Fibroblast of mammary gland (primary cell): ENCODE measurements around the gene ANXA3.

Source experiments
- DNase-seq: peaks from one replicate; pipeline ENCODE4 v3.0.0-alpha.2; 2010; ENCODE audit warnings: low read depth
- H3K4me3 ChIP-seq: 2 replicates; pipeline ENCODE4 v1.5.1; 2011; ENCODE audit warnings: low read depth, mild to moderate bottlenecking, low read length, moderate library complexity; ENCODE audit not compliant: control insufficient read depth
- CTCF ChIP-seq: conservative IDR thresholded peaks from 2 replicates; pipeline ENCODE4 v1.5.1; 2011; ENCODE audit warnings: low read depth, low read length, inconsistent platforms; ENCODE audit not compliant: control insufficient read depth, insufficient read depth

Gene ANXA3

GRCh38 chr4:78618436-78618835, 66.9 kb downstream of the ANXA3 start:
- H3K4me3 ChIP-seq: no peak overlapping the region
- DNase-seq: peak; percentile 19
- no peak for TF ChIP-seq CTCF

GRCh38 chr4:78621395-78621794, 69.8 kb downstream of the ANXA3 start:
- H3K4me3 ChIP-seq: no peak overlapping the region
- DNase-seq: no peak
- no peak for TF ChIP-seq CTCF

DNA sequence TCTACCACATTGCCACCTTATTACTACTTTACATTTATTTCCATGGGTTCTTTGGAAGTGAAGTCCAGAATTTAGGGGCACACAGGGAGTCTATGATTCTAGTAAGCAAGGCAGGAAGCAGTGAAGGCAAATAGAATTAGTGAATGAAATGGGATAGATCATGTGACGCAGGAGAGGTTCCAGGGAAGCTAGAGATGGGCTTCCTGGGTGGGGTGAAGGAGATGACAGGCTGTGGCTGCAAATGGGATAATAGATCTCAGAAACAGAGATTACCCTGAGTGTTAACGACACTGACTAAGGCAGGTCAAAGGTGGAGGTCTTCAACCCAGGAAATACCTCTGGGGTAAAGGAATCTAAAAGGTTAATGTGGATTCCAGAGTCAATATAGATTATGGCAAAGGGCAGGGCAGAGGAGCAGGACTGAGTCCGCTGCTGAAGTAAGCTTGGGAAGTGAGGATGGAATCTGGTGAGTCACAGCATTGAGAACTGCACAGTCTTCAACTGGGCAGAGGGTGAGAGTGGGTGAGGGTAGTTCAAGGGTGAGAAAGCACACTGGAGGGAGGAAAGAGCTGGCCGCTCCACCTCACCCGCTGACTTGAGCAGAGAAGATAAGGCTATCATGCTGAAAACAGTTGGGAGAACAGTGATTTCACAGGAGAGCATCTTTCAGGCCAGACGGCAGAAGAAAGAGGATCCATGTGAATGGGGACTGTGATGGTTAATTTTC, 70.8 kb downstream of the ANXA3 start:
- peak; percentile 70 for DNase-seq
- no peak for TF ChIP-seq CTCF
- no peak overlapping the region for H3K4me3 ChIP-seq

DNA sequence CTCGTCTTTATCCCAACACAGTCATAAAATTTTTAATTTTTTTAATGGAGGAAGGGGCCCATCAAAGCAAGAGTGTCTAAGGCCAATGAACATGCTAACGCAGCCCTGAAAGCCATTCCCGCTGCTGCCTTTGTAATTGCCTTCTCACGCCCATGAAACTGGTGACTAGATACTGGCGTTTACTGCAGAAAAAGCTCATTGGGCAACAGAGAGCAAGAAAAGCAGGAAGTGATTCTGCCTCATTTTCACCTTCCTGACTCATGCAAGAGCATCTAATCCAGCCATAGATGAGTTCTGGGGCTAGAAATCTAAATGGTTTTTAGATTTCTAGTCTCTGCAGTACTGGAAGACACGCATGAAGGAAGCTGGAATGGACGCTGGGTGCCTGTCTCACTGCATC, 72.5 kb downstream of the ANXA3 start:
- no peak for TF ChIP-seq CTCF
- DNase-seq: no peak
- no peak overlapping the region for H3K4me3 ChIP-seq

GRCh38 chr4:78625073-78625472, 73.5 kb downstream of the ANXA3 start:
- TF ChIP-seq CTCF: no peak
- no peak for DNase-seq
- no peak overlapping the region for H3K4me3 ChIP-seq

DNA sequence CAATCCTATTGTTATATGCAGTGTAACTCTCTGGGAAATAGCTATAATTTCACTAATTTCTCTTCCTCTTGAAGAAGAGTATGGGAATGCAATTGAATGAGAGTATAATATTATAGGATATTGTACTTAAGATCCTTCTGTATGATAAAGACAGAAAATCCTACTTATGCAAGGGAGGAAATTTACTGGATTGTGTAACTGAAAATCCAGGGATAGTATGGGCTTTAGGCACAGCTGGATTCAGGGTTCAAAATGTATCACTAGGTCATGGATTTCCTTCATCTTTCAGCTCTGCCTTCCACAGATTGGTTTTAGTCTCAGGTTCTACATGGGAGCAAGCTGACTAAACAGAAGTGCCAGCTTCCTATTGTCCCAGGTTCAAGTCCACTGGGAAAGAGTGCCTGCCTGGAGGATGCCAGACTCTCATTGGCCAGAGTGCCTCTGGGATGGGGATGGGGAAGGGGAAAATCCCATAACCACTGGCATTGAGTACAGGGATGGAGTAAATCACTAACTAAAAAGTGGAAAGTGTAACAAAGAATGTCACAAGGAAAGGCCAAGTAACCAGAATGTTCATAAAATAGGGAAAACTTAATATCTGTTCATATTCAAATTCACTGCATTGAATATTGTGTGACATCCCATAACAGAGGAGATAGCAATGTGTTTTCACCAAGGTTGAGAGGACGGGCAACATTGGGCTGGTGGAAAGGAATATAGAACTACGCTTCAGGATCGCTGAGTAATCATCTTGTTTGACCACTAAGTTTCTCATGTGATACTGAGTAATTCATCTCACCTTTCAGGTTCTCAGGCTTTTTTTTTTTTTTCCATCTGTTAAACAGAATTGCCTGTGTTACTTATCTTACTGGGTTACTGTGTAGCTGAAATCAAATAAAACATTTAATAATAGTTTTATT, 75.7 kb downstream of the ANXA3 start:
- DNase-seq: no peak
- no peak for TF ChIP-seq CTCF
- H3K4me3 ChIP-seq: no peak overlapping the region
